Measurements from ENCODE around the gene OR6C2.

- no peak for TF ChIP-seq SP2 (tag by site-specific recombination; IDR thresholded peaks at IDR 0.05)
- TF ChIP-seq ZBTB7A (tag by site-specific recombination; IDR thresholded peaks at IDR 0.05; ENCODE audit: low read depth) = no peak
- TF ChIP-seq ZNF274 (IDR thresholded peaks at IDR 0.05; ENCODE audit: low read length) = no peak
- TF ChIP-seq ZNF274 (tag by site-specific recombination; IDR thresholded peaks at IDR 0.05; ENCODE audit: borderline replicate concordance) = no peak
- TF ChIP-seq CTCF (tag by site-specific recombination; IDR thresholded peaks at IDR 0.05) = no peak
- no peak for TF ChIP-seq ZBTB20 (tag by site-specific recombination; IDR thresholded peaks at IDR 0.05)
- no peak for TF ChIP-seq ZNF488 (tag by site-specific recombination; IDR thresholded peaks at IDR 0.05)
- no peak for TF ChIP-seq ZFP3 (tag by site-specific recombination; IDR thresholded peaks at IDR 0.05; ENCODE audit: low read depth)
- no peak for TF ChIP-seq ZNF184 (tag by site-specific recombination; IDR thresholded peaks at IDR 0.05)
These were observed 24.0 kb downstream of the OR6C2 start for GRCh38 chr12:55467836-55468235.

Measured in HEK293 (cell line).